Raji (cell line): ENCODE results near the gene STK38L.

Source experiments
- POLR2A ChIP-seq: IDR thresholded peaks from 2 replicates; pipeline ENCODE4 v1.6.1; 2011; ENCODE audit warnings: low read depth, low read length, control low read depth; ENCODE audit not compliant: insufficient read depth

The STK38L gene

DNA sequence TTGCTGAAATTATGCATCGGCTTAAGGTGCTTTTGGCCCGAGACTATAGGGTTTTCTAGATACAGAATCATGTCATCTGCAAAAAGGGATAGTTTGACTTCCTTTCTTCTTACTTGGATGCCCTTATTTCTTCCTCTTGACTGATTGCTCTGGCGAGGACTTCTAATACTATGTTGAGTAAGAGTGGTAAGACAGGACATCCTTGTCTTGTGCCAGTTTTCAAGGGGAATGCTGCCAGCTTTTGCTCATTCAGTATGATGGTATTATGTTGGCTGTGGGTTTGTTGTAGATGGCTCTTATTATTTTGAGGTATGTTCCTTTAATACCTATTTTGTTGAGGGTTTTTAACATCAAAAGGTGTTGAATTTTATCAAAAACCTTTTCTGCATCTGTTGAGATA lies 96.9 kb downstream of the STK38L start:
- no peak for TF ChIP-seq POLR2A

- TF ChIP-seq POLR2A = no peak
These were observed 98.5 kb downstream of the STK38L start for GRCh38 chr12:27342536-27342935.

GRCh38 chr12:27343255-27344000 lies 99.3 kb downstream of the STK38L start:
- no peak for TF ChIP-seq POLR2A

DNA sequence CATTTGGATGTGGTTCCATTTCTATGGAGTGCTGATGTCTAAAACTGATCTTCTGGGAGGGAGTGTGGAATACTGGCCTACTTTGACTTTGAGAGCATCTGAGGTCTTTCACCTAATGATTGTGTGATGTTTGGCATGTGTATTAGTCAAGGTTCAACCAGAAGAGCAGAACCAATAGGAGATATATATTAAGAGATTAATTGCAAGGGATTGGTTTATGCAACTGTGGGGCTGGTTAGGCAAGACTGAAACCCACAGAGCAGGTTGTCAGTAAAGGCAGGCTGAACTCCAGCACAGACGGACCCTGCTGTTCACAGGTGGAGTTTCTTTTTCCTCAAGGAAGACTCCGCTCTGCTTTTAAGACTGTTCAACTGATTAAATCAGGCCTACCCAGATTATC lies 100.2 kb downstream of the STK38L start:
- no peak for TF ChIP-seq POLR2A

GRCh38 chr12:27344760-27345159 lies 100.7 kb downstream of the STK38L start:
- TF ChIP-seq POLR2A = no peak

- no peak for TF ChIP-seq POLR2A
These were observed 101.3 kb downstream of the STK38L start for GRCh38 chr12:27345376-27345775.

DNA sequence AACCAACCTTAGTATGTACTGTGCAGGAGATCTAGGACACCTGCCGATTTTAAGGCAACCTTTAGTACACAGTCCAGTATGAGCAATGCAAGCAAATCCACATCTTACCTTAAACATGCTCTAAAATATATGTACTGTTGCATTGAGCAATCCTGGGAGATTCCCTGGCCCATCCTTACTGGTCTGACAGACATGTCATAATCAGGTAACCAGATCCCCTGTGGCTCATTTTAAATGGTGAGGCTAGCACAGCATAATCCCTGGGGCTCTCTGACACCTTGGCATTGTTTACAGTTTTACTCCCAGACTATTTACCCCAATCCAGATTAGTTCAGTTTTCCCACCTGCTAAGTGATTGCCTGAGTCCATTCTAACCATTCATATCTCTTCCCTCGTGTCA lies 103.7 kb downstream of the STK38L start:
- no peak for TF ChIP-seq POLR2A

- TF ChIP-seq POLR2A = no peak
These were observed 107.4 kb downstream of the STK38L start for GRCh38 chr12:27351476-27351875.

GRCh38 chr12:27355486-27355885 lies 111.4 kb downstream of the STK38L start:
- TF ChIP-seq POLR2A = no peak

DNA sequence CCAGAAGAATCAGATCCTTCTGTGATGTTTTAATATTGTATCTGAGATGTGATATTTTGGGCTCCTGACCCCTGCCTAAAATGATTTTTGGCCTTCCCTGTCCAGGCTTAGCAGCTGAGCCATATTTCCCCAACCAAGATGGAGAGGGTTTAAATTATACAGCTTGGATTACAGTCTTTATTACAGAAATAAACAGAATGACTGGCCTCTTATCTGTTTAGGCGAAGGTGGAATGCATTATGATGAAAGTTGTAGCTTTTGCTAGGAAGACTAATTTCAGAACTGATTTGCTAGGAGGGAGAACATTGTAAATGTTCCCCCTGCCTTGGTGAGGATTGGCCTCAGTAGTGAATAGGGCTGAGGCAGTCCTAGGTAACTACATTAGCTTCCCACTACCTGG lies 111.9 kb downstream of the STK38L start:
- no peak for TF ChIP-seq POLR2A

GRCh38 chr12:27359578-27360340 lies 115.7 kb downstream of the STK38L start:
- TF ChIP-seq POLR2A = no peak

DNA sequence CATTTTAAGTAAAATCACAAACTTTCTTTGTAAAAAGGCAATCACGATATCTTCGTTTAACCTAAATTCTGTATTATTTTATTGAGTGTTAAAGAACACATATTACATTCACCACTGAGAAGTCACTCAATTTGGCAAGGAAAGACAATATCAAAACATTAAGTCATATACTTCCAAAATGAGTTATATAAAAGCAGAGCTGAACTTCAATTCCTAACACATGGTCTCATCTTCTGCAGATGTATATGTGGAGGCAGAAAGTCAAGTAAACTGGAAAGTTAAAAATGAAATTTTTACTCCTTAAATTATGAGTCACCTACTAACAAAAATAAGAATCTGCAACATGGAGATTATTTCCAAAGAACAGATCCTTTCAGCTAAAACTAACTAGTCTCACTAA lies 117.3 kb downstream of the STK38L start:
- TF ChIP-seq POLR2A = no peak

GRCh38 chr12:27366621-27367020 lies 122.5 kb downstream of the STK38L start:
- no peak for TF ChIP-seq POLR2A

DNA sequence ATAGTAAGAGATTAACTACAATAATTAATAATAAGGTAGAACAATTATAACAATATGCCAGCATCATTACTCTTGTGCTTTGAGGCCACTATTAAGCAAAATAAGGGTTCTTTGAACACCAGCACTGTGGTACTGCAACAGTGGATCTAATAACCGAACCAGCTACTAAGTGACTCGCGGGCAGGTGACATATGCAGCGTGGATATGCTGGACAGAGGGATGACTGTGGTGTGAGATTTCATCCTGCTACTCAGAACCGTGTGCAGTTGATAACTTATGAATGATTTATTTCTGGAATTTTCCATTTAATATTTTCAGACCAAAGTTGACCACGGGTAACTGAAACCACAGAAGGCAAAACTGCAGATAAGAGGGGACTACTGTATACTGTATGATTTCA lies 123.0 kb downstream of the STK38L start:
- TF ChIP-seq POLR2A = no peak
